ENCODE measurements around the gene NCK2.

NCK2 gene

GRCh38 chr2:105917226-105917625 is 172.5 kb downstream of the NCK2 start:
- Histone ChIP-seq H3K4me1 (ENCODE audit: low read length) (peaks cover 50% of the 10 kb centered on the region), H3K36me3 (replicated peaks; ENCODE audit: insufficient read depth, low read length) (no peaks in the 10 kb centered on the region), H3K27ac (ENCODE audit: low read length) (no peak overlapping the region), H3K4me3 (ENCODE audit: low read length) (no peak overlapping the region), H4K20me1 (ENCODE audit: insufficient read depth, low read length) (no peaks in the 10 kb centered on the region), H2AFZ (ENCODE audit: low read length) (no peak overlapping the region), H3K4me2 (ENCODE audit: low read depth, low read length) (no peak overlapping the region), H3K9me3 (replicated peaks; ENCODE audit: insufficient read depth, low read length) (no peaks in the 10 kb centered on the region), H3F3A (ENCODE audit: insufficient read depth, low read length) (peaks cover 31% of the 10 kb centered on the region), H3K79me2 (ENCODE audit: low read length) (no peaks in the 10 kb centered on the region), H3K9me2 (replicated peaks; ENCODE audit: insufficient read depth, low read length) (no peaks in the 10 kb centered on the region), H3K27me3 (replicated peaks; ENCODE audit: insufficient read depth, low read length) (no peaks in the 10 kb centered on the region), H3K9ac (ENCODE audit: low read length) (no peak overlapping the region)
- TF ChIP-seq CTCF (IDR thresholded peaks at IDR 0.05; ENCODE audit: low read length): no peak
- TF ChIP-seq EZH2phosphoT487 (IDR thresholded peaks at IDR 0.05; ENCODE audit: low read length): no peak
- TF ChIP-seq EZH2 (optimal IDR thresholded peaks at IDR 0.05; ENCODE audit: low read depth, low read length): no peak
- DNase-seq: no peak

GRCh38 chr2:105917688-105918087 is 173.0 kb downstream of the NCK2 start:
- no peak overlapping the region for H3K27ac ChIP-seq (ENCODE audit: low read length)
- no peak overlapping the region for H3K9ac ChIP-seq (ENCODE audit: low read length)
- H3K79me2 ChIP-seq (ENCODE audit: low read length): no peaks in the 10 kb centered on the region

GRCh38 chr2:105919191-105919811 is 174.6 kb downstream of the NCK2 start:
- no peak for DNase-seq

More at GRCh38 chr2:105917688-105918087, 173.0 kb downstream of the NCK2 start:
- H2AFZ ChIP-seq (ENCODE audit: low read length): no peak overlapping the region
- H3K36me3 ChIP-seq (replicated peaks; ENCODE audit: insufficient read depth, low read length): no peaks in the 10 kb centered on the region
- DNase-seq: no peak
- H3K9me3 ChIP-seq (replicated peaks; ENCODE audit: insufficient read depth, low read length): no peaks in the 10 kb centered on the region
- no peak overlapping the region for H3K4me2 ChIP-seq (ENCODE audit: low read depth, low read length)
- peaks cover 31% of the 10 kb centered on the region for H3F3A ChIP-seq (ENCODE audit: insufficient read depth, low read length)
- no peaks in the 10 kb centered on the region for H3K27me3 ChIP-seq (replicated peaks; ENCODE audit: insufficient read depth, low read length)
- no peak overlapping the region for H3K4me3 ChIP-seq (ENCODE audit: low read length)
- no peaks in the 10 kb centered on the region for H4K20me1 ChIP-seq (ENCODE audit: insufficient read depth, low read length)
- peaks cover 52% of the 10 kb centered on the region for H3K4me1 ChIP-seq (ENCODE audit: low read length)
- no peak for TF ChIP-seq EZH2phosphoT487 (IDR thresholded peaks at IDR 0.05; ENCODE audit: low read length)
- TF ChIP-seq CTCF (IDR thresholded peaks at IDR 0.05; ENCODE audit: low read length): no peak
- TF ChIP-seq EZH2 (optimal IDR thresholded peaks at IDR 0.05; ENCODE audit: low read depth, low read length): no peak
- H3K9me2 ChIP-seq (replicated peaks; ENCODE audit: insufficient read depth, low read length): no peaks in the 10 kb centered on the region

More at GRCh38 chr2:105919191-105919811, 174.6 kb downstream of the NCK2 start:
- Histone ChIP-seq H3K9me3 (replicated peaks; ENCODE audit: insufficient read depth, low read length) (no peaks in the 10 kb centered on the region), H3K9ac (ENCODE audit: low read length) (no peak overlapping the region), H3F3A (ENCODE audit: insufficient read depth, low read length) (peaks cover 22% of the 10 kb centered on the region), H3K4me3 (ENCODE audit: low read length) (no peak overlapping the region), H3K79me2 (ENCODE audit: low read length) (no peaks in the 10 kb centered on the region), H4K20me1 (ENCODE audit: insufficient read depth, low read length) (no peaks in the 10 kb centered on the region), H3K27ac (ENCODE audit: low read length) (no peak overlapping the region), H3K36me3 (replicated peaks; ENCODE audit: insufficient read depth, low read length) (no peaks in the 10 kb centered on the region), H3K27me3 (replicated peaks; ENCODE audit: insufficient read depth, low read length) (no peaks in the 10 kb centered on the region), H3K4me1 (ENCODE audit: low read length) (peaks cover 43% of the 10 kb centered on the region), H3K4me2 (ENCODE audit: low read depth, low read length) (no peak overlapping the region), H3K9me2 (replicated peaks; ENCODE audit: insufficient read depth, low read length) (no peaks in the 10 kb centered on the region), H2AFZ (ENCODE audit: low read length) (no peak overlapping the region)
- TF ChIP-seq CTCF (IDR thresholded peaks at IDR 0.05; ENCODE audit: low read length) (no peak), EZH2 (optimal IDR thresholded peaks at IDR 0.05; ENCODE audit: low read depth, low read length) (no peak), EZH2phosphoT487 (IDR thresholded peaks at IDR 0.05; ENCODE audit: low read length) (no peak)

All from MM.1S (cell line).